K562 (cell line): ENCODE results near the gene LY6G6C. TPM values are rescaled to one million over a fixed set of nuclear protein-coding genes. Genes with fewer than 3 reads are reported as not detected.
A peak's percentile ranks its signal among the peaks of the same experiment; 100 is the strongest.

Experiments used
- ATAC-seq: fragments of 200-7000 bp; cut with Tn5 transposase; 3 replicates; pipeline ENCODE4 v1.9.1; 2020; ENCODE audit warnings: moderate library complexity
- BruUV-seq: library from RNA; stranded (reverse); fragments of 400-500 nt; replicated peaks from 2 replicates; lab custom pipeline; 2021; lab: Mats Ljungman, UMichigan
- CTCF ChIA-PET: fragments of 300-600 bp; formaldehyde crosslinking; extraction: SDS; loops from one replicate; lab custom pipeline; 2021; ENCODE audit warnings: low intra/inter-chr PET ratio; lab: Yijun Ruan, JAX
- POLR2A ChIA-PET: fragments of 300-600, 350-650 bp; sonication (Branson Sonifier 250); formaldehyde crosslinking; extraction: SDS; loops from one replicate; lab custom pipeline; 2021; ENCODE audit warnings: antibody characterized with exemption, inconsistent platforms; lab: Yijun Ruan, JAX
- DNase-seq, 4 experiments: peaks; one replicate each; pipeline versions ENCODE4 v3.0.0 to v3.0.0-alpha.2; 2011 to 2018; ENCODE audit warnings: low spot score in 3 of 4, mixed read lengths in 3 of 4; ENCODE audit errors: extremely low read depth in 1 of 4
- FAIRE-seq: peaks from 2 replicates; lab custom pipeline; 2011; peaks lifted over from hg19 to GRCh38; lab: Jason Lieb, UNC
- H2AFZ ChIP-seq: 2 replicates; pipeline ENCODE4 v1.6.0; 2011; ENCODE audit warnings: low read depth, low read length, control low read depth, inconsistent platforms
- H3K27ac ChIP-seq: fragments of 200-600 bp; 3 replicates; pipeline ENCODE4 v1.8.0; 2011; ENCODE audit warnings: low read depth, mild to moderate bottlenecking, control low read depth, inconsistent platforms, low read length, moderate library complexity, mixed read lengths; ENCODE audit errors: extremely low read depth
- H3K27me3 ChIP-seq, 2 experiments: fragments of 300-600 bp in 1 of 2; 2 replicates in 1 of 2; 3 replicates in 1 of 2; pipeline versions ENCODE4 v1.6.0 to v1.8.0; 2011; ENCODE audit warnings: inconsistent platforms in 2 of 2, low read length in 2 of 2, mild to moderate bottlenecking in 1 of 2, mixed read lengths in 1 of 2, moderate library complexity in 1 of 2; ENCODE audit not compliant: control insufficient read depth in 2 of 2, insufficient read depth in 2 of 2
- H3K36me3 ChIP-seq: fragments of 300-600 bp; 3 replicates; pipeline ENCODE4 v1.8.0; 2011; ENCODE audit warnings: mild to moderate bottlenecking, low read length, inconsistent platforms; ENCODE audit not compliant: control insufficient read depth, insufficient read depth
- H3K4me1 ChIP-seq, 2 experiments: fragments of 200-600 bp in 1 of 2; replicated peaks in 1 of 2; 2 replicates in 1 of 2; 3 replicates in 1 of 2; pipeline versions ENCODE4 v1.5.1 to v1.8.0; 2011; ENCODE audit warnings: inconsistent platforms in 2 of 2, low read length in 2 of 2, mild to moderate bottlenecking in 1 of 2, mixed read lengths in 1 of 2, moderate library complexity in 1 of 2; ENCODE audit not compliant: control insufficient read depth in 2 of 2, insufficient read depth in 2 of 2
- H3K4me2 ChIP-seq: 2 replicates; pipeline ENCODE4 v1.6.1; 2011; ENCODE audit warnings: low read length, control low read depth, inconsistent platforms, mixed read lengths; ENCODE audit not compliant: insufficient read depth
- H3K4me3 ChIP-seq: fragments of 200-600 bp; sonication (generic), shearing (Covaris generic); 2 replicates; pipeline ENCODE4 v1.5.1; 2016; ENCODE audit warnings: control low read depth, inconsistent platforms
- H3K79me2 ChIP-seq: fragments of 200-600 bp; 3 replicates; pipeline ENCODE4 v1.8.0; 2011; ENCODE audit warnings: low read length, inconsistent platforms; ENCODE audit not compliant: control insufficient read depth, insufficient read depth
- H3K9ac ChIP-seq, 2 experiments: 2 replicates each; pipeline versions ENCODE4 v1.6.0 to v1.6.1; 2011; ENCODE audit warnings: low read depth in 2 of 2, low read length in 2 of 2, control low read depth in 1 of 2, inconsistent platforms in 1 of 2, mild to moderate bottlenecking in 1 of 2, mixed read lengths in 1 of 2; ENCODE audit not compliant: insufficient read depth in 1 of 2
- H3K9me1 ChIP-seq: one replicate; pipeline ENCODE4 v1.6.0; 2011; ENCODE audit warnings: inconsistent platforms, mild to moderate bottlenecking, low read length, moderate library complexity; ENCODE audit not compliant: control insufficient read depth, insufficient read depth
- H3K9me3 ChIP-seq: replicated peaks from 2 replicates; pipeline ENCODE4 v1.5.1; 2011; ENCODE audit warnings: low read depth, low read length, inconsistent platforms; ENCODE audit not compliant: control insufficient read depth, insufficient read depth
- H4K20me1 ChIP-seq: replicated peaks from 2 replicates; pipeline ENCODE4 v1.6.1; 2011; ENCODE audit warnings: low read length, inconsistent platforms, mixed read lengths; ENCODE audit not compliant: control insufficient read depth, insufficient read depth
- CBX5 ChIP-seq: IDR thresholded peaks from 2 replicates; pipeline ENCODE4 v1.6.1; 2014; ENCODE audit warnings: low read depth, borderline replicate concordance
- CHD4 ChIP-seq: fragments of 200-600 bp; sonication (generic); IDR thresholded peaks from 3 replicates; pipeline ENCODE4 v1.6.1; 2012; ENCODE audit warnings: low read depth, mild to moderate bottlenecking, mixed read lengths, low read length, inconsistent platforms; ENCODE audit not compliant: insufficient read depth, insufficient replicate concordance, poor library complexity, severe bottlenecking
- DMBX1 ChIP-seq: fragments of 250-450 bp; sonication (Bioruptor Pico); IDR thresholded peaks from 2 replicates; pipeline ENCODE4 v1.8.0; 2022; ENCODE audit warnings: inconsistent platforms, mild to moderate bottlenecking, moderate library complexity, borderline replicate concordance
- HMGN3 ChIP-seq: IDR thresholded peaks from 2 replicates; pipeline ENCODE4 v1.6.1; 2011; ENCODE audit warnings: borderline replicate concordance, low read depth, mild to moderate bottlenecking, mixed read lengths, low read length; ENCODE audit not compliant: insufficient read length; ENCODE audit errors: extremely low read depth
- KDM1A ChIP-seq, 2 experiments: fragments of 450-650 bp; IDR thresholded peaks; 2 replicates each; pipeline ENCODE4 v1.6.1; 2016; ENCODE audit warnings: mild to moderate bottlenecking in 2 of 2
- NBN ChIP-seq: fragments of 450-650 bp; IDR thresholded peaks from 2 replicates; pipeline ENCODE4 v1.6.1; 2016; ENCODE audit warnings: low read depth, mild to moderate bottlenecking
- POU5F1 ChIP-seq: fragments of 150-350 bp; IDR thresholded peaks from 2 replicates; pipeline ENCODE4 v1.6.1; 2014; ENCODE audit warnings: borderline replicate concordance, low read length, low read depth, mild to moderate bottlenecking; ENCODE audit not compliant: partially characterized antibody
- RBM14 ChIP-seq: fragments of 200-400 bp; formaldehyde crosslinking; IDR thresholded peaks from 2 replicates; pipeline ENCODE4 v1.6.1; 2018; ENCODE audit warnings: low read depth, mild to moderate bottlenecking, low read length, moderate library complexity, borderline replicate concordance; ENCODE audit not compliant: insufficient read depth
- RFX1 ChIP-seq: fragments of 450-650 bp; IDR thresholded peaks from 2 replicates; pipeline ENCODE4 v1.6.1; 2016; ENCODE audit warnings: mild to moderate bottlenecking, moderate library complexity
- SRSF7 ChIP-seq: fragments of 200-400 bp; formaldehyde crosslinking; optimal IDR thresholded peaks from 2 replicates; pipeline ENCODE3; 2017; ENCODE audit warnings: mild to moderate bottlenecking, low read depth, low read length
- TFAM ChIP-seq: fragments of 250-450 bp; sonication (Bioruptor Pico); conservative IDR thresholded peaks from 2 replicates; pipeline ENCODE4 v1.5.0; 2021; ENCODE audit warnings: mild to moderate bottlenecking, moderate library complexity
- TRIM24 ChIP-seq, 2 experiments: fragments of 450-650 bp; IDR thresholded peaks; 2 replicates each; pipeline ENCODE4 v1.6.1; 2016
- ZBTB7A ChIP-seq: IDR thresholded peaks from 2 replicates; pipeline ENCODE4 v1.6.1; 2011; ENCODE audit warnings: low read depth, mild to moderate bottlenecking, low read length, moderate library complexity, borderline replicate concordance; ENCODE audit not compliant: control insufficient read depth
- ZC3H11A ChIP-seq: IDR thresholded peaks from 2 replicates; pipeline ENCODE4 v1.6.1; 2012; ENCODE audit warnings: low read depth, low read length, improper control_type of control experiment
- ZNF75A ChIP-seq: fragments of 450-650 bp; formaldehyde crosslinking; IDR thresholded peaks from 2 replicates; pipeline ENCODE4 v1.4.0; 2020; ENCODE audit warnings: mild to moderate bottlenecking
- WGBS: fragments of 100-300 bp; shearing (Covaris generic); methylation state at CpG from one replicate; pipeline ENCODE4 v1.1.6; 2016; ENCODE audit warnings: low coverage, mixed read lengths; ENCODE audit not compliant: insufficient coverage; ENCODE audit errors: missing lambda C conversion rate; 5-methylcytosine and 5-hydroxymethylcytosine counted together
- in situ Hi-C: fragments of 300-500 bp; cut with MboI; formaldehyde crosslinking; loops from 4 replicates; pipeline ENCODE4 v1.15.0; 2018; ENCODE audit warnings: inconsistent platforms, mixed read lengths
- intact Hi-C: fragments of 100-400 bp; cut with micrococcal nuclease; formaldehyde crosslinking; loops from 2 replicates; pipeline ENCODE4 v1.14.2; 2022
- polyA plus RNA-seq, 8 experiments: library from polyadenylated mRNA; depleted of rRNA in 4 of 8; stranded (reverse) in 5 of 8; unstranded in 3 of 8; fragments of >200 nt; fragmentation: Nextera tagmentation in 2 of 8; fragmentation: Illumina TruSeq in 1 of 8; extraction: Ambion mirVana in 2 of 8; extraction: Trizol in 1 of 8; gene quantifications; 2 replicates each; pipeline versions ENCODE4 v1.2.1 to v1.2.3, GENCODE V29; 2011 to 2014; ENCODE audit warnings: inconsistent platforms in 1 of 8, missing spikeins in 1 of 8
- total RNA-seq, 7 experiments: library from RNA; depleted of rRNA in 6 of 7; stranded (reverse); fragments of >200 nt in 6 of 7; fragmentation: Illumina TruSeq in 2 of 7; extraction: Trizol in 2 of 7; gene quantifications; 2 replicates each; pipeline versions ENCODE4 v1.2.1 to v1.2.3, GENCODE V29; 2011 to 2021; ENCODE audit warnings: low replicate concordance in 1 of 7
- TF ChIP-seq, protein P1 (sequence below): fragments of 450-650 bp; IDR thresholded peaks from 2 replicates; pipeline ENCODE4 v1.6.1; 2016
- TF ChIP-seq, protein P2 (sequence below), 2 experiments: fragments of 450-650 bp; IDR thresholded peaks; 2 replicates each; pipeline ENCODE4 v1.6.1; 2018; ENCODE audit warnings: mild to moderate bottlenecking in 2 of 2, low read depth in 1 of 2; ENCODE audit not compliant: partially characterized antibody in 2 of 2

LY6G6C gene
- total and polyA plus RNA-seq, 9 of the 15 experiments (the other 6 are each of a cell fraction or from before 2014, with no cell fraction given) = 0.06 to 0.20 TPM; not detected in 7

DNA sequence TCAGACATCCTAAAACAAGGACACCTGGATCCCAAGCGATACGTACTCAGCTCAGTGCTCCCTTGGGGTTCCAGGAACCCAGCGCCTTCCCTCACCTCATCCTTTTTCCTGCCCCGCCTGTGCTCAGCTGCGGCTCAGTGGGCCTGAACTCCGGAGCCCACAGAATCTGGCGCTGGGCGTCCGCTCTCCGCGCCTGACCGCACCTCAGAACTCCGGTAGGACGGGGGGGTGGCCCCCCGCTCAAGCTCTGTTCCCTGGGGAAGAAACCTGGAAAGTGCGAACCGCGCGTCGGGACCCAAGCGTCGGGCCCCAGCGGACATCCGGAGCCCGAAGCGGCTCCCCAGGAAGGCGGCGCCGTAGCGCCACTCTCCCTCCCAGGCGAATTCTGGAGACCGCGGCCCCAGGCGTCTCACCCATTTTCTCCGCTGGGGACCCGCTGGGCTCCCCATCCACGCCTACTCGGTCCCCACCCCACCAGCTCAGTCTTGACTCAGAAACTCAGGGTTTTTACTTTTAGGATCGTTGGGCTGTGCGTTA, 40.3 kb downstream of the LY6G6C start:
- CTCF ChIA-PET = interaction anchor here (0.6 to 3.0 kb wide), 10 partner anchors 37 to 1140 kb away, joined by 3 to 35 read pairs (median 4); partner anchors contain the start of gene NEU1
- 83% methylated on average over 28 of the region's 40 CpGs for WGBS
- FAIRE-seq (no peak), ATAC-seq (no peak), DNase-seq (peak in 1 of 4 experiments; percentile 62)
- Histone ChIP-seq H3K9ac (no peak overlapping the region), H4K20me1 (no peaks in the 10 kb centered on the region), H3K9me1 (no peaks in the 10 kb centered on the region), H3K27ac (no peak overlapping the region), H3K79me2 (no peaks in the 10 kb centered on the region; the same call in 2 of the 3 replicates), H3K4me3 (no peak overlapping the region), H3K4me1 (peaks cover 11 to 25% of the 10 kb centered on the region in 2 experiments), H3K9me3 (no peaks in the 10 kb centered on the region), H2AFZ (no peak overlapping the region), H3K36me3 (peaks cover 13% of the 10 kb centered on the region; the same call in 2 of the 3 replicates), H3K27me3 (no peaks in the 10 kb centered on the region), H3K4me2 (no peak overlapping the region)
- intact Hi-C loops (loop anchor here (2.0 kb wide), 2 partner anchors 134 to 182 kb away; partner anchors contain the start of genes ATP6V1G2, NEU1 and NFKBIL1), in situ Hi-C loops (no loop called here)
- no TSS peak for BruUV-seq
- POLR2A ChIA-PET = interaction anchor here (1.4 kb wide), 1 partner anchor 11 kb away, joined by 7 read pairs; no protein-coding TSS in a partner anchor
- TF ChIP-seq TFAM (CRISPR knock-in tag) (no peak), CHD4 (no peak), RFX1 (no peak), ZC3H11A (no peak), NBN (no peak), DMBX1 (CRISPR knock-in tag) (0 out of 2 replicates have a peak, but pooled peaks have one; percentile 2), RBM14 (peak; percentile 85; the same call in 1 of the 2 replicates), CBX5 (0 out of 2 replicates have a peak, but pooled peaks have one; percentile 10), TRIM24 (IDR thresholded peaks at IDR 0.05) (no peak), KDM1A (IDR thresholded peaks at IDR 0.05) (no peak), ZNF75A (CRISPR knock-in tag) (no peak), POU5F1 (no peak), ZBTB7A (0 out of 2 replicates have a peak, but pooled peaks have one; percentile 45), SRSF7 (peak; percentile 80), HMGN3 (peak; percentile 26)
- TF ChIP-seq, protein P1, sequence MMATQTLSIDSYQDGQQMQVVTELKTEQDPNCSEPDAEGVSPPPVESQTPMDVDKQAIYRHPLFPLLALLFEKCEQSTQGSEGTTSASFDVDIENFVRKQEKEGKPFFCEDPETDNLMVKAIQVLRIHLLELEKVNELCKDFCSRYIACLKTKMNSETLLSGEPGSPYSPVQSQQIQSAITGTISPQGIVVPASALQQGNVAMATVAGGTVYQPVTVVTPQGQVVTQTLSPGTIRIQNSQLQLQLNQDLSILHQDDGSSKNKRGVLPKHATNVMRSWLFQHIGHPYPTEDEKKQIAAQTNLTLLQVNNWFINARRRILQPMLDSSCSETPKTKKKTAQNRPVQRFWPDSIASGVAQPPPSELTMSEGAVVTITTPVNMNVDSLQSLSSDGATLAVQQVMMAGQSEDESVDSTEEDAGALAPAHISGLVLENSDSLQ = no peak
- TF ChIP-seq, protein P2, sequence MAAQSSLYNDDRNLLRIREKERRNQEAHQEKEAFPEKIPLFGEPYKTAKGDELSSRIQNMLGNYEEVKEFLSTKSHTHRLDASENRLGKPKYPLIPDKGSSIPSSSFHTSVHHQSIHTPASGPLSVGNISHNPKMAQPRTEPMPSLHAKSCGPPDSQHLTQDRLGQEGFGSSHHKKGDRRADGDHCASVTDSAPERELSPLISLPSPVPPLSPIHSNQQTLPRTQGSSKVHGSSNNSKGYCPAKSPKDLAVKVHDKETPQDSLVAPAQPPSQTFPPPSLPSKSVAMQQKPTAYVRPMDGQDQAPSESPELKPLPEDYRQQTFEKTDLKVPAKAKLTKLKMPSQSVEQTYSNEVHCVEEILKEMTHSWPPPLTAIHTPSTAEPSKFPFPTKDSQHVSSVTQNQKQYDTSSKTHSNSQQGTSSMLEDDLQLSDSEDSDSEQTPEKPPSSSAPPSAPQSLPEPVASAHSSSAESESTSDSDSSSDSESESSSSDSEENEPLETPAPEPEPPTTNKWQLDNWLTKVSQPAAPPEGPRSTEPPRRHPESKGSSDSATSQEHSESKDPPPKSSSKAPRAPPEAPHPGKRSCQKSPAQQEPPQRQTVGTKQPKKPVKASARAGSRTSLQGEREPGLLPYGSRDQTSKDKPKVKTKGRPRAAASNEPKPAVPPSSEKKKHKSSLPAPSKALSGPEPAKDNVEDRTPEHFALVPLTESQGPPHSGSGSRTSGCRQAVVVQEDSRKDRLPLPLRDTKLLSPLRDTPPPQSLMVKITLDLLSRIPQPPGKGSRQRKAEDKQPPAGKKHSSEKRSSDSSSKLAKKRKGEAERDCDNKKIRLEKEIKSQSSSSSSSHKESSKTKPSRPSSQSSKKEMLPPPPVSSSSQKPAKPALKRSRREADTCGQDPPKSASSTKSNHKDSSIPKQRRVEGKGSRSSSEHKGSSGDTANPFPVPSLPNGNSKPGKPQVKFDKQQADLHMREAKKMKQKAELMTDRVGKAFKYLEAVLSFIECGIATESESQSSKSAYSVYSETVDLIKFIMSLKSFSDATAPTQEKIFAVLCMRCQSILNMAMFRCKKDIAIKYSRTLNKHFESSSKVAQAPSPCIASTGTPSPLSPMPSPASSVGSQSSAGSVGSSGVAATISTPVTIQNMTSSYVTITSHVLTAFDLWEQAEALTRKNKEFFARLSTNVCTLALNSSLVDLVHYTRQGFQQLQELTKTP (IDR thresholded peaks at IDR 0.05; ENCODE audit: low read depth in 1 of 2, partially characterized antibody in 2 of 2) = peak in 1 of 2 experiments; percentile 5
